HG02885 (cell line): ENCODE data around the gene CSMD2.

ENCODE experiments used
- ATAC-seq: cut with Tn5 transposase; IDR thresholded peaks from one replicate; pipeline ENCODE4 v1.9.1; 2021; ENCODE audit warnings: mild to moderate bottlenecking; ENCODE audit not compliant: unreplicated experiment, poor library complexity

Gene CSMD2

DNA sequence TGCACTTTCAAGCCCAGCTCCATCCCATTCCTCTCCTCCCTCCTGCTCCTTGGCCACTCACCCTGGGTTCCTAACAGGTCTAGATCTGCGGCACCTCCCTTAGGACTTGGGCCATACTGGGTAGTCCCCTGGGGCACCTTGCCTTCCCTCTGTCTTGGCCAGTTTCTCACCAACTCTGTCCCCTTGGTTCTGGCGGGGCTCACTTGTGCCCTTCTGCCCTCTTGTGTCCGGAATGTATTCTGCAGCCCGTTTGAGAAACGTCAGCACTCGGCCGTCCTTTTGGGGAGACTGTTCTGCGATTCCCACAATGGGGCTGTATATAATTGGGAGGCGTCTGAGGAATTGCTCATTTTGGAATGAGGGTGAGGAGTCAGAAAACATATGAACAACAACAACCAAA, 530.2 kb downstream of the CSMD2 start:
- no peak for ATAC-seq

GRCh38 chr1:33634143-33634542, 530.9 kb downstream of the CSMD2 start:
- ATAC-seq: no peak

GRCh38 chr1:33633019-33633801, 531.8 kb downstream of the CSMD2 start:
- no peak for ATAC-seq

GRCh38 chr1:33630686-33631085, 534.3 kb downstream of the CSMD2 start:
- no peak for ATAC-seq

DNA sequence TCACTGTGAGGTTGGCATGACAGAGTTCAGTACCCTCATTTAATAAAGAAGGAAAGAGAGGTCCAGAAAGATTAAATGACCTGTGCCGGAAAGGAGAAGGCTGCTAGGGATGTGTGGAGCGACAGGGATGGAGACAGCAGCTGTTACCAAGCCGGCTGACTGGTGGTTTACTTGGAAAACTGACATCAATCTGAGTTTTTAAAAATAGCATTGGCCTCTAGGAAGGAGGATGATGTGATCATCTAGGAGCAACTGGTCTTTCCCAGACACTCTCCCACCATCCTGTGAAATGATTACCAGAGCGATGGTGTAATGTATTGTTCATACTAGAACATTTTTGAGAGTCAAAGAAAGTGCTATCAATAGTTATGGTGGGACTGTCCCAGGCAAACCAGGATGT, 538.2 kb downstream of the CSMD2 start:
- no peak for ATAC-seq

DNA sequence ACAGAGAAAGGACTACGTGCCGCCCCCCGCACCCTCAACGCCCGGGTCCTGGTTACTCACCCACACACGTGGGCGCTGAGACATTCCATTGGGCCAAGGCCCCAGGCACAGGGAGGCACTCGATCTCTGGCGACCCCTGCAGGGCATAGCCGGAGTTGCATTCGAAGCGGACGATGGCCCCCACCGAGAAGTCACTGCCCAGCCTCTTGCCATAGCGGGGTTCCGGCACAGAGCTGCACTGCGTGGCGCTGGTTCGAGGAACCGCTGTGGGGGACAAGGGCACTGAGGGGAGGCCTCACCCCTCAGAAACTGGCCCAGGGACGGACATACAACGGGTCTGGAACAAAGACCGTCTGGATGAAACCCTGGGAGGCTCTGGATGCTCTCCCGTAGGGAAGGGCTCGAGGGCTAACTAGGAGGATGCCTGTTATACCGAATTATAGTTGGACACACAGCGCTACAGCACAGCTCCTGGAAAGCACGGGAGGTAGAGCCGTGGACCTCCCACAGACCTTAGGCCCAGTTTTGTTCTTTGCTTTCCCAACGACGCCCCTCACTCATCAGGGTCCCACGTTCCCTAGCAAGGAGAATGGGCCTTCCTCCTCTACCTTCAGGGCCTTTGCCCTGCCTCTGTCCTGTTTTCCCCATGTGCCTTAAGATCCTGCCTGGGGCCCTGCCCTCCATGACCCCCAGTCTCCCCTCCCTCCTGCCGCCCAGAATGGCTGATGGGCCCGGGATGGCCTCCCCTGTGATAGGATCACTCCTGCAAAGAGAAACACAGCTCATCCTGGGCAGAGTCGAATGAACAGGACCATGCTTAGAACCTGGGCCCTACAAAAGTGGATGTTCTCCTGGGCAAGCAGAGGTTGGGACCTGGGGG, 539.8 kb downstream of the CSMD2 start:
- no peak for ATAC-seq

GRCh38 chr1:33624261-33624990, 540.6 kb downstream of the CSMD2 start:
- no peak for ATAC-seq

DNA sequence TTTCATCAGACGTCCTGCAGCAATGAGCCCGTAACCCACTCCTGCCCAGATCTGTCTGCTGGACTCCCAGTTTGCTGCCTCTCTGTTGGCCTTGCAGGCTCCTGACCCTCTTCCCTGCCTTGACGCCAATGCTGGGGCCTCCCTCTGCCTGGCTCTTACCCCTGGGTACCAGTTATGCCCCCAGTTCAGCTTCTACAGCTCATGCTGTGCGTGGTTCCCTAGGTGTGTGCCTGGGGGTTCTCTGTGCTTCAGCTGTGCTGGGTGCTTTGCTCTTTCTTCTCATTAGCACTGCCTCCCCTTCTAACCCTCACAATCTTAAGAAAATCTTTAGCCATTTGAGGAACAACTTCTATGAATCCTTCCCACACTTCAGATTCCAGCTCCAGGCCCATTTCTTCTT, 541.2 kb downstream of the CSMD2 start:
- no peak for ATAC-seq

DNA sequence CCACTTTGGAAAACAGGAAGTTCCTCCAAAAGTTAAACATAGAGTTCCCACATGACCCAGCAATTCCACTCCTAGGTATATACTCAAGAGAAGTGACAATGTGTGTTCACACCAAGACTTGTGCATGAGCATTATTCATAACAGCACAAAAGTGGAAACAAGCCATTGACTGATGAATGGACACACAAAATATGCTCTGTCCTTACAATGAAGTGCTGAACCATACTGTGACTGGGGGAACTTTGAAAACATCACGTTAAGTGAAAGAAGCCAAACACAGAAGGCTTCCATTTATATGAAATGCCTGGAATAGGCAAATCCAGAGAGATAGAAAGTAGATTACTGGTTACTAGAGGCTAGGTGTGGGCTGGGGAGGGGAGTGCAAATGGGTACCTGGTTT, 542.3 kb downstream of the CSMD2 start:
- ATAC-seq: no peak

DNA sequence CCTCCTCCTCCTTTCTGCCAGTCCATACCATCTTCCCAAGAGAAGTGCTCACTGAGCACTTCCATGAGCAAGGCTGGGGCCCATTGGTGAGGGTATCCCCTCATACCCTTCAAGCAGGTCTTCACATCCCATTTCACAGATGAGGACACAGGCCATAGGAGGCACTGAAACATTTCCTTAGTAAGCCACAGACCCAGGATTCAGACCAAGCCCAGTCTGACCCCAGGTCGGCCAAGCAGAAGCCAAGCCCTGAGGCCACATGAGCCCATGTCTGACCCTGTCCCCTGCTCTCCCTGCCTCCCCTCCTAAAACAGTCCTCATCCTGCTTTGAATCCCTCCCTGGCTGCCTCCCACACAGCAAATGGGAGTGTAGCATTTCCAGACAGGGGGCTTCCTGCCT, 546.4 kb downstream of the CSMD2 start:
- no peak for ATAC-seq

DNA sequence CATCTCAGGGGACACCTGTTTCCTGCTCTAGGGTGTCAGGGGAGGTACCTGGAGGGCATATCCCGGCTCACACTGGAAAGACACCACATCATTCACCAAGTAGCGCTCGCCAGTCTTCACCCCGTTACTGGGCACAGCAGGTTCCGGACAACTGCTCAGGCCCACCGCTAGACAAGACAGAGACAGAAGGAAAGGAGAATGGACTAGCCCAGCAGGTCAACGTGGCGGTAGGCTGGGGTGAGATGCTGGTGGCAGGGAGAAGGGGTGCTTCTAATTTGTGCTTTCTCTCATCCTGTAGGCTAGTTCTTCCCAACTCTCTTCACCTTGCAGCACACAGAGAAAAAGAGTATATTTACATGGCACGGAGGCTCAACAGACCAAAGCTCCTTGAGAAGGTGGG, 547.6 kb downstream of the CSMD2 start:
- no peak for ATAC-seq

DNA sequence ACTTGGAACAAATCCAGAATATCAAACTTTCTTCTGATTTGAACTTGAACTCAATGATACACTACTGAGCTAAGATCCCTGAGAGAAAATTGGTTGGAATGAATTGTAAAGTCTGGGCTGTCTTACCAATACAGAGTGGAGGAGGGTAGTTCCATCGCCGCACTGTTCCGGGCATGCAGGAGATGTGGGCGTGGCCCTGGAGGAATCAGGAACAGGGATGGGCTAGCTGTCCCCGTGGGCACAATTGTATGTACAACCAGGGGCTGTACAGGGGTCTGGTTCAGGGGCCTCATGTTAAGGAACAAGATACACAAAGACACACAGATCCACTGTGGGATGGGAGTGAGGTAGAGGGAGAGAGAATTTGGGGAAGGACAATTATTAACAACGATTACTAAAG, 548.2 kb downstream of the CSMD2 start:
- no peak for ATAC-seq

DNA sequence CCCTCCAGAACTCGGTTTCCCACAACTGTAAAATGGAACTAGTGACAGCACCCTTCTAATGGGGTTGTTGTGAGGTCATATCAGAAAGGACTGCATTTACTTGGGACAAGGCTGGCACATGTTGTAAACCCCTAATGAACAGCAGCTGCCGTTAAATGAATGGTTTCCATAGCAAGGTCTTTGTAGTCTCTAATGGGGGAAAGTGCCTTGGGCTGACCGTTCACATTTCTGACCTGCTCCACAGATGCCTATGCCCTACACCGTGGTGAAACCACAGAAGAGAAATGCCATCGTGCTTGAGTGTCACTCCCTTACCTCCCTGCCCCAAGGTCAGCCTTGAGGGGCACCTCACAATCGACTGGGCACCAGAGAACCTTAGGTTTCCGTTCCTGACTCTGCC, 549.5 kb downstream of the CSMD2 start:
- no peak for ATAC-seq

DNA sequence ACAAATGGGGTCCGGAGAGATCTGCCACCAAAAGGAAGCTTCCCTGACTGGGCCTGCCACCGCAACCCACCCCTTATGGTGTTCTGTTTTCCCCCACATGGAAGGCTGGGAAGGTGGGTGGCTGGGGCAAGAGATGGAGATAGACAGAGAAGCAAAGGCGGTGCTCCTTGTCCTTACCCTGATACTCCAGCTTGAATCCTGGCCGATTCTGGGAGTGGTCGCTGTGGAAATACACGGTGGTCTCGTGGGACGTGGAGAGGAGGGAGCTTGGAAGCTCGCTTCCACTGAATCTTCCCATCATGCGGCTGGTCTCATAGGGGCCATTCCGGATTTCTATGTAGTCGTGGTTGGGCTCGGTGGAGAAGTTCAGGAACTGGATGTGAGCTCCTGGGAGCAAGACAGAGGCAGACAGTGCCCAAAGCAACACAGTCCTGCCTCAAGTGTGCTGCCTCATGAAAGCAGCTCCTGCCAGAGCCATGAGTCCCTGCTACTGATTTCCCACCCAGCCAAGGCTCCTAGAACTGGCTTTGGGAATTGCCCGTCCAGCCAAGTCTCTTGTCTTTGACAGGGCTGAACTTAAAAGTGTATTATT, 554.1 kb downstream of the CSMD2 start:
- ATAC-seq: no peak

DNA sequence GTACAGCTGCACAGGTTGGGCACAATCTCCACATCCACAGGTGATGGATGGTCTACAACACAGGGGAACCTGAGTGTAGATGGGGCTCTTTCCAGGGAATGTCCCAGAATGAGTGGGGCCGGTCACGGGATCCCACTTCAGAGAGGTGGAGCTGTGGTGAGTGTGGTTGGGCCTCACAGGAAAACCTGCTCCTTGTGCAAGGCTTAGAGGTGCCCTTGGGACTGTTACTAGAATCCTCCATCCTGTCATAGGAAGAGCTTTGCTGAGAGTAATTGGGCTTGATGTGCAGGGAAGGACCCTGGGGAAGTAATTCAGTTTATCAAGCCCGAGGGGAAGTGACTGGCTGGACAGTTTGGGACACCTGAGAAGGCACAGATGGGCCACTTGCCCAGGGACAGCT, 554.6 kb downstream of the CSMD2 start:
- ATAC-seq: no peak

DNA sequence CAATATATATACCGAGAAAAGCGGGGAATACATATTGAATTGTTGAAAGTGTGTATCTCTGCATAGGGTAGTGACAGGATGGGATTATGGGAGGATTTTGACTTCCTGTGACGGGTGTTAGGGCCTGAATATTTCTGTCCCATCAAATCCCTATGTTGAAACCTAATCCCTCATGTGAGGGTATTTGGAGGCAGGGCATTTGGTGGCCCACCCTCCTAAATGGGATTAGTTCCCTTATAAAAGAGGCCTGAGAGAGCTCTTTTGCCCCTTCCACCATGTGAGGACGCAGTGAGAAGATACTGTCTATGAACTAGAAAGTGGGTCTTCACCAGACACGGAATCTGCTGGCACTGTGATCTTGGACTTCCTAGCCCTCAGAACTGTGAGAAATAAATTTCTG, 555.3 kb downstream of the CSMD2 start:
- no peak for ATAC-seq

DNA sequence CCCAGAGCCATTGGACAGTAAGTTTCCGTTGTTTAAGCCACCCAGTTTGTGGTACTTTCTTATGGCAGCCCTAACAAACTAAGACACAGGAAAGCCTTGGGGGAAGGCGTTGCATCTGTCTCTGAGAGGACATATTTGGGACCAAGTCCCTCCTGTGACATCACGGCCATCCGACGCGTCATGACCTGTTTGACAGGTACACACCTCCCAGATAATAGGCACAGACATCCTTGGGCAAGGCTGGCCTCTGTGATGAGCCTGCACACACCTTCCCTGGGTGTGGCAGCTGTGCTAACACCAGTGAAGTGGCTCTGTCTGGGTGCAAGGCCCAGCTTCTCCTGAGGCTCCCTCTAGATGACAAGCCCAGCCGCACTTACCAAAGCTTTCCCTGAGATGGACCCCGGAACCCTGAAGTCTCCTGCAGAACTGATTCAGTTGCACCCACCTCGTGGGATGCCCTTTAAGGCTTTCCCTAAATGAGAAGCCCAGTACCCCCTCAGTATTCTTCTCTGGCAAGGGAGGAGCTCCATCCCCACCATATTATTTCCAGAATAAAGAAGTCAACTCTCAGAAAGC, 556.1 kb downstream of the CSMD2 start:
- ATAC-seq: no peak

DNA sequence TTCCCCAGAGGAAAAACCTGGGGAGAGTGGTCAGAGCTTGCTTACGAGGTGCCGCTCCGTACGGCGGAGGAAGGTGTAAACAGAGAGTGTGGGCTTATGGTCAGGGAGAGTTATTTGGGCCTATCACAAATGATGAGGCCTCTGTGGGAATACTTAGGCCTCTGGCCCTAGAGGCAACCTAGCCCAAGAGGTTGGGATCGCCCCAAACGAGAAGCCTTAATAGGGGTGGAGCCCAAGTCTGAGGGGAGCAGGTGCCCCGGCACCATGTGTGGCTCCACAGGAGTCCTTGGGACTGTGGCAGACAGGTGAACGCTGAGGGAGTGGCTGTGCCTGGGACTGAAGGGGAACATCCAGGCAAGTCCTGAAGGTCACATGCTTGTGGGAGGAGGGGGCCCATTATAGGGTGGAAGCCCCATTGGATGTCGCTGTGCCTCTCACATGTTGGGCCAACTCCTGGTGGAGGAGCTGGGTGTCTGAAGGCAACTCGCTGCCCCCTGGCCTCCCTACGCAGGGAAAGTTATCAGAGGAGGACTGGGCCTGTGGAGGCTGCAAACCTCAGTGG, 557.5 kb downstream of the CSMD2 start:
- ATAC-seq: no peak

DNA sequence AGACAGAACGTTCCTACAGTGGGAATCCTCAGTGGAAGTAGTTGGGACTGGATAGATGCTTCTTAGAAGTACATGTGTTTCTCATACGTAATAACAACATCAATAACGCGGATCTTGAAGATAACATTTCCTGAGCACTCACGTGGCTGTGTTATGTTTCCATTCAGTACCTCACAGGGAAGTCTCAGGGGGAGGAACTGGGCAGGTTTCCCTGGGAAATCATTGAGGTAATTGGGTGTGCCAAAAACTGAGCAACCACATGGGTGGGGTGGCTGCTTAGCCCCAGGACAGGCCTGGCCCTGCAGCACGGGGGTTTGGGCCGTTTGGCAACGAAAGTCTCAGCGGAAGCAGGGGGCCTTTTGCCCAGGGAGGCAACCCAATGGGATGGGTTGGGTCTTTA, 558.8 kb downstream of the CSMD2 start:
- ATAC-seq: no peak

DNA sequence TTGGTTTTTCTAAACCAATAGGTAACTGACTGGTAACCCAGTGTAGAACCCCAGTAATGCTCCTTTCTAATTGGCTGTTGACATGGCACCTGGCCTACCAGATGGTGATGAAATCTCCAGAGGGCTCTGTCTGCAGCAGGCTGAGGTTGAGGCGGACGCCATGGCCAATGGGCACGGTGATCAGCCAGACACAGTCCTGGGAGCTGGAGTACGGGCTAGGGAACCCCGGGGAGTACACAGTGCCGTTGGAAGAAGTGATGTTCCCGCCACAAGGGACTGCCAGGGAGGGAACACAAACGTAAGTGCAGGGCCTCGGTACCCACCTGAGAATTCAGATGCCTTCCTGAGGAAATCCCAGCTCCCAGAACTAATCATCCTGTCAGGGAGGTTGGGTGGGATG, 562.8 kb downstream of the CSMD2 start:
- no peak for ATAC-seq
